GM19397 (cell line): Measurements from ENCODE around the gene GRK6.

ENCODE experiments used
- ATAC-seq: cut with Tn5 transposase; IDR thresholded peaks from one replicate; pipeline ENCODE4 v1.9.1; 2021; ENCODE audit warnings: mild to moderate bottlenecking, moderate library complexity; ENCODE audit not compliant: unreplicated experiment

The GRK6 gene

DNA sequence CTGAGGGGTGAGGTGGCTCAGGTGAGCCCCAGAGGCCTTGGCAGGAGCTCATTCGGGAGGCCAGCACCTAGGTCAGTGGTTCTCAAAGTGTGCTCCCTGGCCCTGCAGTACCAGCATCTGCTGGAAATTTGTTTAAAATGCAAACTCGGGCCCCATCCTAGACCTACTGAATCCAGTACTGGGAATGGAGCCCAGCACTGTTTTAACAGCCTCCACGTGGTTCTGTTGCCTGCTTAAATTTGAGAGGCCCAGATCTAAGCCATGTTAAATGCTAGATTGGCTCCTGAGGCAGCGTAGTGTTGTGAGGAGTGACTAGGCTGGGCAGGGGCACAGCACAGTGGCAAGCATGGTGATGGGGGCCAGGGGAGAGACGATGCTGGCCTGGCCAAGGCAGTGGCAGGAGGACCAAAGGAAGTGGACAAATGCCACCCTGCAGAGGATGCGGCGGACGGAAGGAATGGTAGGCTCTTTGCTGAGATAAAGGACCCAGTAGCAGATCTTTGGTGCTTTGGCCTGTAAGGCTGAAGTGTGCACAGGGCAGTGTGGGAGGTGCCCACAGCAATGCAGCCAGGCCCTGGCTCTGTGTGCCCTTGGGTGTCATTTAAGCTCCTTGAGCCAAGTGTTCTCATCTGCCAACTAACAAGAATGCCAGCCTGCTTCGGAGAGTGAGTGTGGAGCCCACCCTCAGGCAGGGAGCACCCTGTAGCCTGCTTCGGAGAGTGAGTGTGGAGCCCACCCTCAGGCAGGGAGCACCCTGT, 24.4 kb downstream of the GRK6 start:
- ATAC-seq: no peak

DNA sequence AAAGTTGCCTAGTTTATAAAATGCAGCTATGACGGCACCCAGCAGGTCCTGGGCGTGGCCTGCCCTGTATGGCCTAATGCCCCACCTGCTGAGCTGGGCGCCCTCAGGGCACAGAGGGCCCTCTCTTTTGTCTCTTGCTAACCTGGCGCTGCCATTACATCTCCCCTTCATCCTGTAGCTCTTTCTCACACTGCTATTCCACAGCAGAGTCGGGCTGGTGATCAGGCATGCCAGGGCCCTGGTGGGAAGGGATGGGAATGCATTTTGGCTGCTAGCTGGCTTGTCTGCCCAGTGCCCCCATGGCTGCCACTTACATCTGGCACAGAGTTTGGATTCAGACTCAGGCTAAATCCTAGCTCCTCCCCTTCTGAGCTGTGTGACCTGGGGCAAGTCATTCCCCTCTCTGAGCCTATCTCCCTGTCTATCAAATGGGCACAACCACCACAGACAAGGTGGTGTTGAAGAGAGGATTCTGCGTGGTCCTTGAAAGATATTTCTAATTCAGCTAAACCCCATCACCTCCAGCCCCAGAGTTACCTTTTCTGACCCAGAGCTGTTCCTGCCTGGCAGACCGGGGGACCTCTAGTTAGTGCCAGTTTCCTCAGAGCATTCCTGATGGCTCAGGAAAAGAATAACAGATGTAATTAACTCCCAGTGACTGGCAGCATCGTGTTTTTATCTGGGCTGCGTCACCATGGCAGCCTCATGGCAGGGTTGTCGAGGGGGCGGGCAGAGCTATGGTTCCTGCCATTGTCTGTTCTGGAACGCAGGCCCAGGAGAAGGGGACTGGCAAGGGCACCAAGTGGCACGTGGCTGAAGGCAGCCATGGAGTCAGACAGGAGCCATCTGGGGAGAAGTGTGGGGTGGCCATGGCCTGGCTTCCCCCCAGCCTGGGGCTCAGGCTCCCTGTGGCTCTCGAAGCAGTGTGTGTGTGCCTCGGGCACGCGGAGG, 26.5 kb downstream of the GRK6 start:
- no peak for ATAC-seq

DNA sequence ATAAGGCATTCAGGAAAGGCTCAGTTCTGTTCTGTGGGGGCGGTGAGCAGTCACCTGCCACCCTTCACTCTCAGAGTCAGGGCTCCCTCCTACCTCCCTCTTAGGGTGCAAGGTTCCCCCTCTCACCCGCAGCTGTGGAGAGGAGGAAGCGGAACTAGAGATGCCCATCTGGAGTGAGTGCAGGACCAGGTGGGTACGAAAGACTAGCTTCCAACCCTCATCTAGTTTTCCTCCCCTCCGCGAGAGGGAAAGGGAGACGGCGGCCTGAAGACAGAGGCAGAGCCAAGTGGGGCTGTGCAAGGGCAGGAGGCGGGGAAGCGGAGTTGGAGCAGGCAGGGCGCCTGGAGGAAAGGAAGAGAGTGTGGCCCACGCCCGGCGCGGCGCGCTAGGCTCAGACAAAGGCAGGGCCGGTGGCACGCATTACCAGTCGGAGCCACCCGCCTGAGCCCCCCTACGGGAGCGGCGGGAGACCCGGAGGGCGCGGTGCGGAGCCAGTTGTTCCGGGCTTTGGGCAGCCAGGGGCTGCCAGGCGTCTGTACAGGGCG, 27.4 kb downstream of the GRK6 start:
- peak; percentile 0 for ATAC-seq

DNA sequence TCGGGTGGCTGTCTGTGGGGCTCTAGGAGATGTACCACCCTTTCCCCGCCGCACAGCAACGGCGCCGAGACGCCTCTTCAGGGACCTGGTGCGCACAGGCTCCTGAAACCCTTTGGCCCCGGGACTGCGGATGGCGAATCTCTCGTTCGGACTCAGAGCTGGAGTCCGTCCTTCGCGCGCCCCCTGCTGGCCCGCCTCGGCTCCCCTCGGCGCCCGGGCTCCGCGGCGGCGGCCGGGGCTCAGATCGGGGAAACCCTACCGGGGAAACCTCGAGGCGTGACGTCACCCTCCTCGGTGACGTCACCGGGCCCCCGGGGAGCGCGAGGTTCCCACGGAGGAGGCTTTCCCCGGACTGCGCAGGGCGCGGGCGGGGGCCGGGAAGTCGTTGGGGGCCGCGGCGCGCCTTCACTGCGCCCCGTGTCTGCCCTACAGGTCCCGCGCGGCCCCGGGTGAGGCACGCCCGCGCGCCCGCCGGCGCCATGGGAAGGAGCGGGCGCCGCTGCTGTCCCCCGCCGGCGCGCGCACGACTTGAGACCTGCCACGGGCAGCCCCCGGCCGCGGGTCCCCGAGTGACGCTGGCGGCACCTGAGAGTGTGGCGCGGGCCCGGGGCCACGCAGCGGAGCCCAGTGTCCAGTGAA, 28.0 kb downstream of the GRK6 start:
- ATAC-seq: peak; percentile 58

GRCh38 chr5:177455036-177455660, 28.7 kb downstream of the GRK6 start:
- peak; percentile 46 for ATAC-seq

GRCh38 chr5:177455661-177456590, 29.4 kb downstream of the GRK6 start:
- ATAC-seq: peak; percentile 7

GRCh38 chr5:177456591-177456964, 30.1 kb downstream of the GRK6 start:
- no peak for ATAC-seq

DNA sequence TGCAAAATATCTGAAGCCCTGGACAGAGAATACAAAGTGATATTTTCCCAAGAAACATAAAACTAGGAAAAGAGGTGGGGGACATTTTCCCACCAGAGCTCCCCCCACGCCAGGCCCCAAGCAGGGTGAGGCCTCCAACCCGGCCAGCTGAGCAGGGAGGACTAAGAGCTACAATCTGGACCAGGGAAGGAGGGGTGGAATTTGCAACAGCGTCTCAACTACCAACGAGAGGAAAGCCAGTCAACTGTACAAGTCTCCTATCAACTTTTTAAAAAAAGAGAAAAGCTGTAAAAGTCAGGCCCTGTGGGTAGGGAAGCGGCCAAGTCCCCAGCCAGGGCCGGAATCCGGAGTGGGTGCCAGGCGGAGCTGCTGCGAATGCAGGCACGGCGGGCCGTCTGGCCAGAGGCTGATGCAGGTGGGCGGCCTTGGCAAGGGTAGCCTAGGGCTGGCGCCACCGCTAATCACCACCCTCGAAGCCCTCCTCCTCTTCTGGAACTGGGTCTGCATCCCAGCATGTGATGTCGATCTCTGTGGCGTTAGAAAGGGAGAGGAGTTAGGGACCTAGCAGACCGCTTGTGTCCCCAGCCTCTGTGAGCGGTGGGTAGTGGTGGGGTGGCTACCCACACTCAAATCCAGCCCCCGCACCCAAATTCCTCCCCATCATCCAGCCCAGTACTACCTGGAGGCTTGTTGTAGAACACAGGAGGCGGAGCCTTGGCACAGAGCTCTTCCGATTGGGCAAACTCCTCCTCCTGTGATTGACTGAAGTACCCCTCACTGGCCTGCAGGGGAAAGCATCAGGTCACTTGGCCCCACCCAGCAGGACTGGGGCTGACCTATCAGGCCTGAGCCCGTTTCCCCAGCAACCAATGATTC, 30.7 kb downstream of the GRK6 start:
- no peak for ATAC-seq

DNA sequence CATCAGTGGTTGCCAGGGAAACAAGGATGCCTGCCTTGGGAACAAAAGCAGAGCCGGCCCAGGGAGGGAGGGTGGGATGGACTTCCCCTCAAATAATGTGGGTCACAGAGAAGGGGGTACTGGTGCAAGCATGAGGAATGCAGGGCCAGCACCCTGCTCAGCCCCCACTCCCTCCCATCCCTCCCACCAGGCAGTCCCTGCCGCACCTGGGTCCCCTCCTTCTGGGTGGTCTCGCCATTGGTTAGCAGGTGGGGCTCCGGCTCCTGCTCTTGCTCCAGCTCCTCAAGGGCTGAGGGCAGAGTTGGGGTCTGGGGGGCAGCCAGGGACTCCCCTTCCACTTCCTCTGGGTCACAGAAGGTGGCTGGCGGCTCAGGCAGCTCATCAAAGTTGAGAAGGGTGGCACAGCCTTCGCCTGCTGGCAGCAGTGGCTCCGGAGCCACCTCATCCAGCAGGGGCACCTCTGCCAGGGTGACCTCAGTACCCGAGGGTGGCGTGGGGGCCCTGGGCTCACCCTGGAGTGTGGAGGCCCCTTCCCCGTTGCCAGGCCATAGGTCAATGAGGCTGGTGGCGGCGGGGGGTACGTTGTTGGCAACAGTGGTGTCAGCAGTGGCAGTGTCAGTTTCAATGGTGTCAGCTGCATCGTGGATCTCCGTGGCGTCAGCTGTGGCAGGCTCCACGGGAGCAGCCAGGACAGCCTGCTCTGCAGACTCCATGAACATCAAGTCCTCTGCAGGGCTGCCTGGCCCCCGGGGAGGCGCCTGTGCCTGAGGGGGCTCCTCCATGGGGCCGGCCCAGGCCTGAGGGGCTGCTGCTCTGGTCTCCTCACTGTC, 31.6 kb downstream of the GRK6 start:
- no peak for ATAC-seq

DNA sequence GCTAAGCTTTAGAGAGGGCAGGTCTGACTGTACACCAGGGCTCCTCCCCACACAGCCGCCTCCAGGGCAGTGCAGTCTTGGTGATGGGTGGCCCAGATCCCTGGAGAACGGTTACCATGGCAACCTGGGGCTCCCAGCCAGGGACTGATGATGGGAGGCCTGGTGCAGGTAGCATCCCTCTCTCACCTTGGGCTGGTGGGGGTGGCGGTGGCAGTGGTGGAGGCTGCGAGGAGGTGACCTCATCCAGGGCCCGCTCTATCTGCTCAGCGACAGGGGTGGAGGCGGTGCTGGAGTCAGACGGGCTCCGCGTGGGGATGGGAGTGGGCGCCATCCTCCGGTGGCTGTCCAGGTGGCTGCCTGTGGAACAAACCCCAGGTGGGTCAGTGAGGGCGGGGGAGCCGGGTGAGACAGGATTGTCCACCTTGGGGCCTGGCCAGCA, 32.5 kb downstream of the GRK6 start:
- ATAC-seq: no peak

DNA sequence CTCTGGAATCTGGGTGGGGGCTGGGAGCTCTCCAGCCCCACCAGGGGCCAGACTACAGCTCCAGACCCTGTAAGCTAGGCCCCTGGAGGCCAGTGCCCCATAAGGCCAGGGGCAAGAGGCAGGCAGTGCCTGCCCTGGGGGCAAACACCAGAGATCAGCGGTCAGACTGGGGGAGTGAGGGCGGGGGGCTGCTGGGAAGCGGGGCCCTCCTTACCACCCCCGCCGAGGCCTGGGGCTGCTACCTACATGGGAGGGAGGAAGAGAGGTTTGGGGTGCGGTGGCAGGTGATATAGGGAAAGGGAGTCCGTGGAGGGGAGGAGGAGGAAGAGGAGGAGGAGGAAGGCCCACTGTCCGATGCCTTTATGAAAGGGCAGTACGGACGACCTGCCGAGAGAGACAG, 32.9 kb downstream of the GRK6 start:
- no peak for ATAC-seq

DNA sequence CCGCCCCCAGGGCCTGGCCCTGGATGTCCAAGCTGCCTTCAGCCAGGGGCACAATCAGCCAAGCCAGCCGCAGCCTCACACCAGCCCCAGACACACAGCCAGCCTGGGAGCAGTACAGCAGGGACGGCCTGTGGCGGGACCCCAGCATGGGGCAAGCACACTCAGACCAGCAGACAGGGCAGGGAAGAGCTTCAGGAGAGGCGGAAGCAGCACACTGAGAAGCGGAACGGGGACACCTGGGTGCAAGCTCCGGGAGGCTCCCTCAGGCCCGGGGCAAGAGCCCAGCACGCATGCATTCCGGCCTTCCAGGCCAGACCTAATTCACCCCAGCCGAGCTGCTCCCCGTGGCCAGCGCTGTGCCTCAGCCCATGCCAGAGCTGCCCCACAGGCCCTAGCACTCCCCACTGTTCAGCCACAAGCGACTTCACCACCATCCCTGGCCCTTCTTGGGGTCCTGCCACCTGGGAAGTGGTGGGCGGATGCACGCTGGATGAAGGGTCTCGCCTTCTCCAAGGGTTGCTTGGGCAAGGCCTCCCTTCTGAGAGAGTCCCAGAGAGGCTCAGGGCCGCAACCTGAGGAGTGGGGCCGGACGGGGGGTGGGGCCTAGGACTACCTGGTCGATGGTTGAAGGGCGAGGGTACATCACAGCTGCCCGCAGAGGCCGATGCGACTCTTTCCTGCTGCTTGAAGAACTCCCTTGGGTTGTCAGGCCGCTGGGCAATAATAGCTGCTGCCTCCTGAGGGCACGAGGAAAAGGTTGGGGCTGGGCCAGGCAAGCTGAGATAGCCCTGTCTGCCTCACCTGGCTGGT, 33.5 kb downstream of the GRK6 start:
- ATAC-seq: no peak

- ATAC-seq: no peak
Measured at GRCh38 chr5:177462021-177462670, 35.7 kb downstream of the GRK6 start.

GRCh38 chr5:177465044-177465443, 38.6 kb downstream of the GRK6 start:
- no peak for ATAC-seq

- ATAC-seq: no peak
Measured at GRCh38 chr5:177466861-177467260, 40.4 kb downstream of the GRK6 start.

GRCh38 chr5:177467436-177467835, 41.0 kb downstream of the GRK6 start:
- ATAC-seq: no peak

DNA sequence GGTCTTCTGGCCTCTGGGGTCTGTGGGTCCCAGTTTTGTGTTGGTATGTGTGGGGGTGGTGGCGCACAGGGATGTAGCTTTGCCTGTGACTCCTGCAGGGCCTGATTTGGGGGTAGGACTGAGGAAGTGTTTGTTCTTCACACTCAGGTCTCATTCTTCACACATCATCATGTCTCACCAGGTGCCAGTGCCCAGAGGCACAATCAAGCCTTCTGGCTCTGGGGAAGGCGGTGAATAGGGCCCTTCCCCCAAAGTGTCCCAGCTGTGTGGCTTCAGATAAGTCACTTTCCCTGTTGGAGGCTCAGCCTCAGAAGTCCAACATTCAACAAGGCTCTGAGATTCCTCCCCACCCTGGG, 41.8 kb downstream of the GRK6 start:
- no peak for ATAC-seq
